HAP-1 (cell line): ENCODE measurements around the gene SPAG6.

Experiments
- DNase-seq, 2 experiments: peaks; one replicate each; pipeline ENCODE4 v3.0.0-alpha.2; 2016 to 2020; ENCODE audit warnings: low spot score in 2 of 2
- H3K27me3 ChIP-seq: fragments of 250-450 bp; sonication (Bioruptor Pico); 2 replicates; pipeline ENCODE4 v1.5.1; 2020; ENCODE audit warnings: low read depth, mild to moderate bottlenecking, moderate library complexity
- H3K36me3 ChIP-seq: fragments of 250-450 bp; sonication (Bioruptor Pico); replicated peaks from 2 replicates; pipeline ENCODE4 v1.5.1; 2020; ENCODE audit warnings: mild to moderate bottlenecking
- H3K4me1 ChIP-seq: fragments of 250-450 bp; sonication (Bioruptor Pico); 2 replicates; pipeline ENCODE4 v1.5.1; 2020; ENCODE audit warnings: mild to moderate bottlenecking
- H3K4me3 ChIP-seq: fragments of 250-450 bp; sonication (Bioruptor Pico); 2 replicates; pipeline ENCODE4 v1.5.1; 2020; ENCODE audit warnings: mild to moderate bottlenecking, moderate library complexity
- H3K9me3 ChIP-seq: fragments of 250-450 bp; sonication (Bioruptor Pico); 2 replicates; pipeline ENCODE4 v1.5.1; 2020; ENCODE audit warnings: mild to moderate bottlenecking, moderate library complexity
- in situ Hi-C: fragments of 300-500 bp; cut with MboI; formaldehyde crosslinking; loops from 3 replicates; pipeline ENCODE4 v1.14.3; 2020; ENCODE audit warnings: low sequenced_read_pairs, inconsistent platforms, mixed read lengths

Gene SPAG6

DNA sequence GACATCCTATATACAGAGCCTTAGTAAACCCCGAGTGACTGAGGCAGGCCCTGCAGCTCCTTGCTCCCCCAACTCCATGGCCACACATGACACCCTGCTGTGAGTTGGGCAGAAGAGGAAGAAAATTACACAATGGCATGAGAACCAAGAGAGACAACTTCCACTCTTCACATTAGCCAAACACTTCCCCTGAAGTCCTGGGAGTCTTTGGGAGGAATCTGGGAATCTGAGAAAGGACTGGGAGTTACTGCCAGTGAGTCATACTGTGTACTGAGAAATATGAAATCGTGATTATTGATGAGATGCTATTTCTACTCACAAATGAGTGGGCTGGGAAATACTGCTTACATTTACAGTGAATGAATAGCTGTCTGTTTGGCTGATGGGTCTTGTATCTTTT is 116.6 kb downstream of the SPAG6 start:
- Histone ChIP-seq H3K9me3 (no peaks in the 10 kb centered on the region), H3K27me3 (no peaks in the 10 kb centered on the region), H3K4me3 (no peak overlapping the region), H3K36me3 (no peaks in the 10 kb centered on the region), H3K4me1 (0 out of 2 replicates have a peak, but pooled peaks cover 3% of the 10 kb centered on the region)
- DNase-seq = no peak
- in situ Hi-C loops = no loop called here

DNA sequence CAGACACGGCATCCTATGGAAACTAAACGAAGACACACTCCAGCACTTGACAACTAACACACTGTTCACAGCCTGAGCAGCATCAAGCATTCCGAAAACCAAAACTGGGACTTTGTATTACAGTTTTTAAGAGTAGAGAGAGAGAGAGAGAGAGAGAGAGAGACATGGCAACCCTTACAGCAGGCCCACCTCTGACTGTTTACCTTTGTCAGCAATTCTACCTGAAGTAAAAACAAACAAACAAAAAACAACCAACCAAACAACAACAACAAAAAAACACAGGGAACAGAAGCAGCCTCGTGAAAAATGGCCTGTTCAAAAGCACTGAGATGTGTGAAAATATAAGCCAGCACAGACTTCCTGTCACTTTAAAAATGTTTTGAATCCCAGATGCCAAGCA is 118.0 kb downstream of the SPAG6 start:
- no peaks in the 10 kb centered on the region for H3K9me3 ChIP-seq
- no peaks in the 10 kb centered on the region for H3K27me3 ChIP-seq
- no peak for DNase-seq
- no peak overlapping the region for H3K4me3 ChIP-seq
- in situ Hi-C loops = no loop called here
- no peaks in the 10 kb centered on the region for H3K36me3 ChIP-seq
- H3K4me1 ChIP-seq = 0 out of 2 replicates have a peak, but pooled peaks cover 3% of the 10 kb centered on the region

DNA sequence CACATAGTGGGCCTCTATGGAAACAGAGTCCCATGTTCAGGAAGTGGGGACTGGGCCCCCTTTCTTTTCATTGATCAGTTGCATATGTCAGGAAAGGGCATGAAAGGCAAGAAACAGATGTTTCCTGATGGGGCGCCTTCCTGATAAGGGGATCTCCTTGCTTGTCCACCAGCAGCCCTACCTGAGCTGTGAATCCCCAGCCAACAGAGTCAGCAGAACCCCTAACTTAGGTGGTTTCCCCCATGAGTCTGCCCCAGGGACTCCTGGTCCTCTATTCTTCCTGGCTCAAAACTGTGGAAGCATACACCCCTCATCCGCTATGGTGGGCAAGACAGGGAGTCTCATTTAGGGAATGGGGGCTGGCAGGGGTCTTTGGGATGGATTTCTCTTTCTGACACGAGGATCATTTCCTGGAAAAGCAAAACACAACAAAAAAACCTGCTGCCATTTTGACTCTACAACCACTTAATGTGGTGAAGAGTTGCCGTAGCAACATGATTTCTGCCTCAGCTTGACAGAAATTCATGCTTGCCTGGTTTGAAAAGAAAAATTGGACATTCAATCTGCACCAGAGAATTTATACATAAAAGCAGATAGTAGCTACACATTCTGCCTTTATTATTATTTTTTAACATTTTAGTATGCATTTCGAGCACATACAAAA is 119.8 kb downstream of the SPAG6 start:
- in situ Hi-C loops = no loop called here
- no peak overlapping the region for H3K4me3 ChIP-seq
- H3K36me3 ChIP-seq = no peaks in the 10 kb centered on the region
- H3K4me1 ChIP-seq = 0 out of 2 replicates have a peak, but pooled peaks cover 3% of the 10 kb centered on the region
- H3K27me3 ChIP-seq = no peaks in the 10 kb centered on the region
- no peaks in the 10 kb centered on the region for H3K9me3 ChIP-seq
- no peak for DNase-seq

DNA sequence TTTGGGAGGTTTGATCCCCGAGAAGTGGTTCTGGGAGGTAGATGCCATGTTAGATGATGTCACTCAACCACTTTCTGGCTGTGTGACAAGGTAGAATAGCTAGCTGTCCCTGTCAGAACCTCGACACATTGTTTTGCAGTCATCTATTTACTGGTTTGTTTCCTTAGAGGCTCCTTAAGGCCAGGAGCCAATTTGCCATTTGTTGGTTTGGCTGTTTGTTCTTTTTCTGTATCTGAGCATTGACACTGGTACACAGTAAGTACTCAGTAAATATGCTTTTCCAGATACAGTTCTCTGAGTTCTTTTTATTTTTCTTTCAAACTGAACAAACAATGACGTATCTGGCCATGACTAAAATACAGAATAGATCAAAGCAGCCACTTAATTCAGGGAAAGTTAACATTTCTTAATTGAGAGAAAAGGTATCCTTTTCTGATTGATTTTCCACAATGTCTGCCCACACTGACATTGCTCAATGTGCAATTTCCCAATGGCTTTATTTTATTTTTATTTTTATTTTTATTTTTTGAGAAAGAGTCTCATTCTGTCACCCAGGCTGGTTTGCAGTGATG is 121.6 kb downstream of the SPAG6 start:
- Histone ChIP-seq H3K27me3 (no peaks in the 10 kb centered on the region), H3K4me1 (0 out of 2 replicates have a peak, but pooled peaks cover 3% of the 10 kb centered on the region), H3K4me3 (no peak overlapping the region), H3K36me3 (no peaks in the 10 kb centered on the region), H3K9me3 (no peaks in the 10 kb centered on the region)
- no peak for DNase-seq
- in situ Hi-C loops = no loop called here
